MV-4-11 (cell line): ENCODE data around the gene LPA.
"Not testable (repeated sequence)": the region's sequence is repeated elsewhere in the genome, so short reads cannot be mapped to it uniquely, and the experiment has no call there.

Experiments used
- DNase-seq: peaks from one replicate; lab custom pipeline; 2025; lab: John Stamatoyannopoulos, UW

The LPA gene

DNA sequence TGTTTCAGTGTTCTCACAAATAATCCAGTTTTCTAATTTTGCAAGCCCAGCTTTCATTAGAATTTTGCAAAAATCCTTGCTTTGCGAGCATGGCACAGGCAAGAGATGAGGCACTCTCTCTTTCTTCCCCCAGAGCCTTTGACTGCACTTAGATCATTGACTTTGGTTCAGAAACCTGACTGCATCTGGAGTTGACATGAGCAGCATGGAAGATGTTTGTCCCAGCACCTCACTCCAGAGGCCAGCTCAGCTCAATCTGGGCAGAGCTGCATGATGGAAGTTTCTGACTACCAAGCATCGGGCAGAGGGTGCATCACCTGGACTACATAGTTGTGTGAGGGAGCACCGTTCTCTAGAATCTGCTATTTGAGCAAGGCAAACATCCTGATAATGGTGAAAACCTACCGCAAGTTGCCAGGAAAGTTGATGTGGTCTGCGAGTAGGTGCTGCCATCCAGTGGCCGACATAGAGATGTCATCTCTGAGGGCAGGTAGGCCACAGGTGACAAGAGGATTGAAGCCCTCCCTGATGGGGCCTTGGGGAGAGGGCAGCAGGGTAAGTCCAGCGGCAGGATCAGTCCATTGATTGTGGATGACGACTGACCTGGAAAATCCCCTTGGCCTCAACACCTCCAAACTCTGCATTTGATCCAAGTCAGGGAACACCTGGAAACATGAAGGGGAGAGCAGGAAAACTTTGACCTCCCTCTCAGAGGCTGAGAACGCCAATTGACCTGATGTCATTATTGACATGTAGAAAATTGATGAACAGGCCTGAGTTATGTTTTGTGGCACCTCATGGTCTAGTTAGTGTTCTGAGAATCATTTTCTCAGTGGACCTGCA, 3.8 kb upstream of the LPA start:
- no peak for DNase-seq

DNA sequence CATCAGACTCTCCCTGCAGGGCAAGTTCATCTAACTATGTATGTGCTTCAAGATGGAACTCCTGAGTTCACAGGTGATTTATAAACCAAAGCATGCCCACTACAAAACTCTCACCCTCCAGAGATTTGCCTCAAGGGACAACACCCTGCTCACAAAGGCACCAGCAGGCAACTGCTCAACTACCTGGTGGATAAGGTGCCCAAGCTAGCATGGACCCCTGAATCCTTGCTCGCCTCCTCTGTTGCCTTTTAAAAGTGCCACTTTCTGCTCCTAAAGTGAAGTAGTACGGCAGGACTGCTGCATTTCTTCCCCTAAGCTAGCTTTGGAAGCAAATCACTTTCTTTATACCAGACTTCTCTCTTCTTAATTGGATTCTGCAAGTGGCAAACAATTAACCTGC, 1.2 kb downstream of the LPA start:
- DNase-seq, result no peak

DNA sequence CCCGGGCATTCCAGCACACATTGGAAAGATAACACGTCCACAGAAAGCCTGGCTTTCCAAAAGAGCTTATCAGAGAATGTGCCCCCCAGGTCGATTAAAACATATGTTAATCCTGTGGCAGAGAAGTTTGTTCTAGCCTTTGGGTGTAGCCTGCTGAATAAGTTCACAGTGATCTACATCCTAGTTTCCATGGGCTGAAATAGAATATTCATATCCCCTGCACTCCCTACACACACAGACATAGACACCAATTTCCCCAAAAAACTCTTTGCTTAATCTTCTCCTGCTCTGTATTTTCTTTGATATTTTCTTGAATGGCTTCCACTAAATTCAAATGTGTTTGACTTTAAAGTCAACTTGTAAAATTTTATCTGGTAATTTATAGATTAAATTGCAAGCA, 1.6 kb downstream of the LPA start:
- DNase-seq, result no peak

DNA sequence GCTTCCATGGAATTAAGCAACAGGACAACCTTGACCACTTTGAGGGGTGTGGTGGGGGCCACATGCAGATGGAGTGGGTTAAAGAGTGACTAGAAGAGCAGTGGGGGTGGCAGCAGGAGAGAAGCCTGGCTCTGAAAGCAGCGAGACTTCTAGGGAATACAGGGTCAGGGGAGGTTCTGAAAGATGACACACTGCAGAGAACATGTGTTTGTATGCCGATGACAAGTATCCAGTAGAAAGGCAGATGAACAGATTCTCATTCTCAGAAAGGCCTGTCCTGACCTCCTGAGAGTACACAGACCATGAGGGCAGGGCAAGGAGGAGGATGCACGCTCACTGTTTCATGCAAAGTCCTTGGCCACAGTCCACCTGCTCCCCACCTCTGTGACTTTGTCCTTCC, 2.9 kb downstream of the LPA start:
- DNase-seq, result no peak

DNA sequence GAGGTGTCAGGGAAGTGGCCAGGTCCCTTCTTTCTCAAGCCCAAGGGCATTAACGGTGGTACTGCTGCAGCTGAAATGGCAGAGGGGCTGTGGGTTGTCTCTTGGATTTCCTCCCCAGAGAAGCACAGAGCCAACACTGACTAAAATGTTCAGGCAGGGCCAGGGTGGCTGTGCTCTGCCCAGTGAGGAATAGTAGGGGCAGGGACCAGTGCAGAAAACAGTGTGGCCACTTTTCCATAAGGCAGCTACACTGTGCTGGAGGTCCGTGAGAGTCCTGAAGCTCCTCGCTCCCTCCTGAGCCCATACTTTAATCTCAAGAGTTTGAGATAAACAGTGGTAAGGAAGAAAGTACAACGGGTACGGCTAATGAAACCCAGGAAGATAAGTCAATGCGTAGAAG, 4.5 kb downstream of the LPA start:
- DNase-seq, result no peak

DNA sequence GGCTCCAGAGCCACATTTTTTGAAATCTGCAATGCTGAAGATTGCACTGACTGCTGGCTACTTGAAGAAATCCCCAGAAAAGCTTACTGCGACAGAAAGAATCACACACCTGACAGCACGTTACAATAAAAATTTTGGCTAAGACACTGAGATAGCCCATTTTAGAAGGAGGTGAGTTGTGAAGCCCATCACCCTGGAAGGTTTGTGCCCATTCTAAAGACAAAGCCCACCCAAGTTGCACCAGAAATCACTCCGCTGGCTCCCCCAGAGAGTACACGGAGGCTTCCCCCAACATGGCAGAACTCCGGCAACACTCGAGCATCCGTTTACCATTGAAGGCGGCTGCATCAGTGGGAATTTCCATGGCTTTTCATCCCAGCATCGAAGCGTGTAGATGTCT, 29.4 kb downstream of the LPA start:
- no peak for DNase-seq

DNA sequence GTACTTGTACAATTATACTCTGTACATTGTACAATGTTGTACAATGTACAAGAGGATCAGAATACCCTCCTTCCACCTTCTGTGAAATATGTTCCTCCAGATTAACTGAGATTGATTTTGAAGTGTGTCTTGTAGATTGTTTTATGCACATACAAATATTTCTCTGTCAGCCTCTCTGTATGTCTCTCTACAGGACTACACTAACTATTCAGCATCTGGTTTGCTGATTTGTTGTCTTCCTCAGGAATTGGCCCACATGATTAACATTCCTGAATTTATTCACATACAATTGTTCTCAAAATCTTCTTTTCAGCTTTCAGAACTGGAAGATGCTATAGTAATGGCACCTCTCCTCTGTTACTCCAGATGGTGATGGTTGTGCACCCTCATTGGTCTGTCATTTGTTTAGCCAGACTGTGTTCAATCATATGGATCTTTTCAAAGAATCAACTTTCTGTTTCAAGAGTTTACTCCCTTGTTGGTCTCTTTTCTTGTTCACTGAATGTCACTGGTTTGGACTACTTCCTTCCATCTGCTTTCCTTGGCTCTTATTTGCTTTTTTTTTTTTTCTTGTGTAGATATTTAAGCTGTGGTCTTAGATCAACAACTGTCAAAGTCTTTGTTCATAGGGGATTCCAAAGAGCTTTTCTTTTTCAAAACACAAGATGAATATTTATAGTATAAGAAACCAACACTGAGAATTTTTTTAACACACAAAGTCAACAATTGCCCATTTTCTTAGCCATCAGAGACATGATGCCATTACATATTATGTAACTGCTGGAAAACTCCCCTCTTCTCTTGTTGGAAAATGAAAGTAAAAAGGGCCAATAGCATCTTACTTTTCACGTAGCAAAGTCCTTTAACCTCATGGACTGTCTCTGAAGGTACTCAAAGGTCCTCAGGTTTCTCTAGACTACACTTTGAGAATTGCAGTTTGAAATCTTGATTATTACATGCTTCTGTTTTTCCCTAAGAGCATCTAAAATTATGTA, 67.9 kb downstream of the LPA start:
- no peak for DNase-seq

DNA sequence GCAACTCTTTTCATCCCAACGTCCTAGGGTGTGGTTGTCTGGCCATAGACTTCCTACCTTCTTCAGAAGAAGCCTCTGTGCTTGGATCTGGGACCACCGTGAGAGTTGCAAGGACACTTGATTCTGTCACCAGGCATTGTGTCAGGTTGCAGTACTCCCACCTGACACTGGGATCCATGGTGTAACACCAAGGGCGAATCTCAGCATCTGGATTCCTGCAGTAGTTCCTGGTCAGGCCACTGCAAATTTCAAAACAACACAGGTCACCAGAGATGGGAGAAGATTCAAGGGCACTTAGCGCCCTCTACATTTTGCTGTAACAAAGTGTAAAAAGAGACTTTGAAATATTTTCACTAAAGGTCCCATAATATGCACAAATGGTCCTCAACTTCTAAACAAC, 68.8 kb downstream of the LPA start:
- DNase-seq, result not testable (repeated sequence)

DNA sequence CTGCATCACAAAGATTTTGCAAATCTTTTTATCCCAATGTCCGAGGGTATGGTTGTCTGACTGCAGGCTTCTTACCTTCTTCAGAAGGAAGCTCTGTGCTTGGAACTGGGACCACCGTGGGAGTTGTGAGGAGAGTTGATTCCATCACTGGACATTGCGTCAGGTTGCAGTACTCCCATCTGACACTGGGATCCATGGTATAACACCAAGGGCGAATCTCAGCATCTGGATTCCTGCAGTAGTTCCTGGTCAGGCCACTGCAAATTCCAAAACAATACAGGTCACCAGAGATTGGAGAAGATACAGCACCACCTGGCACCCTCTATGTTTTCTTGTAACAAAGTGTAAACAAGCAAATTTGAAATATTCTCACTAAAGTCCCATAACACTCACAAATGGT, 77.7 kb downstream of the LPA start:
- DNase-seq, result no peak

DNA sequence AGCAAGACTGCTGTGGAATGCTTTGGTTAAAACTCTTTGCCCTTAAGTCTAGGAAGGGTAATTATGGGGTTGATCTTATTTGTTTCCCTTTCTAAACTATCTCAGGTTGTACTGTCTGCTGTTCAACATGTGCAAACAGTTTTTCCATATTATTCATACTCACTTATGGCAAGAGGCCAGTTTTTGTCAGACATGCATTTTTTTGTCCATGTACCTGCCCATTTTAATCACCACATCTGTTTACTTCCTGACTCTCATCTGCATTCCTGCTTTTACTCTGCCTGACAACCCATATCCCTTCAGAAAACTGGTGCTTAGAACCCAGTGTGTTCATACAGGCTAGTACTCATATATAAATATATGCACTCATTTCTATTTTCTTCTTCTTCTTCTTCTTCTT, 80.3 kb downstream of the LPA start:
- DNase-seq, result no peak

DNA sequence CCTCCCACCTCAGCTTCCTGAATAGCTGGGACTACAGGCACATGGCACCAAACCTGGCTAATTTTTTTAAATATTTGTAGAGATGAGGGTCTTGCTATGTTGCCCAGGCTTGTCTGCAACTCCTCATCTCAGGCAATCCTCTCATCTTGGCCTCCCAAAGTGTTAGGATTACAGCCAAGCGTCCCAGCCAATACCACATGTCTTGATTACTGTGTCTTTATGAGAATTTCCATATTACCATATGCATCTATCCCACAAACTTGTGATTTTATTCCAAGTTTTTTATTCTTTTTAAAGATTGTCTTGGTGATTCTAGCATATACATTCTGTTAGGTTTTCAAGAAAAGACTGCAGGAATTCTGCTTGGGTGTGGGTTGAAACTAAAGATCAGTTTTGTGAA, 82.7 kb downstream of the LPA start:
- no peak for DNase-seq

DNA sequence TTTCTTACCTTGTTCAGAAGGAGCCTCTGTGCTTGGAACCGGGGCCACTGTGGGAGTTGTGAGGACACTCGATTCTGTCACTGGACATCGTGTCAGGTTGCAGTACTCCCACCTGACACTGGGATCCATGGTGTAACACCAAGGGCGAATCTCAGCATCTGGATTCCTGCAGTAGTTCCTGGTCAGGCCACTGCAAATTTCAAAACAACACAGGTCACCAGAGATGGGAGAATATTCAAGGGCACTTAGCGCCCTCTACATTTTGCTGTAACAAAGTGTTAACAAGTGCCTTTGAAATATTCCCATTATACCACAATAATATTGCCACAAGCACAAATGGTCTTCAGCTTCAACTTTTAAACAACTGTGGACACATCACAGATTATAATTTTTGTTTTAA, 85.6 kb downstream of the LPA start:
- DNase-seq, result not testable (repeated sequence)

DNA sequence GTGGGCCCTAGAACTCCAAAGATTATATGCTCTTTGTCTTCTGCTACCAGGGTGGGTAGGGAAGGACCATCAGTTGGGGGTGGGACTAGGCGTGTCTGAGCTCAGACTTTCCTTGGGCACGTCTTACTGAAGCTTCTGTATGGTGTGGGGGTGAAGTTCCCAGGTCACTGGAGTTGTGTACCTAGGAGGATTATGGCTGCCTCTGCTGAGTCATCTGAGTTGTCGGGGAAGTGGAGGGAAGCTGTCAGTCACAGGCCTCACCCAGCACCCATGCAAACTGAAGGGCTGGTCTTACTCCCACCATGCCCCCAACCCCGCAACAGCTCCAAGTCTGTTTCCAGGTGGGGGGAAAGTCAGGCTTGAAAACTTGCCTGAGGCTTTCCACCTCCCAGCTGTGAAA, 90.1 kb downstream of the LPA start:
- DNase-seq, result no peak

DNA sequence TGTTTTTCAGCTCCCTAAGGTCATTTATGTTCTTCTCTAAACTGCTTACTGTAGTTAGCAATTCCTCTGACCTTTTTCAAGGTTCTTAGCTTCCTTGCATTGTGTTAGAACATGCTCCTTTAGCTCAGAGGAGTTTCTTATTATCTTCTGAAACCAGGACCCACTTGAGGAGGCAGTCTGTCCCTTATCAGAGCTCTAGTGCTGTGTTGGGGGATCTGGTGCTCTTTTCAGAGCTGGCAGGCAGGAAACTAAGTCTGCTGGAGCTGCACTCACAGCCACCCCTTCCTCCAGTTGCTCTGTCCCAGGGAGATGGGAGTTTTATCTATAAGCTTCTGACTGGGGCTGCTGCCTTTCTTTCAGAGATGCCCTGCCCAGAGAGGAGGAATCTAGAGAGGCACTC, 92.9 kb downstream of the LPA start:
- not testable (repeated sequence) for DNase-seq

DNA sequence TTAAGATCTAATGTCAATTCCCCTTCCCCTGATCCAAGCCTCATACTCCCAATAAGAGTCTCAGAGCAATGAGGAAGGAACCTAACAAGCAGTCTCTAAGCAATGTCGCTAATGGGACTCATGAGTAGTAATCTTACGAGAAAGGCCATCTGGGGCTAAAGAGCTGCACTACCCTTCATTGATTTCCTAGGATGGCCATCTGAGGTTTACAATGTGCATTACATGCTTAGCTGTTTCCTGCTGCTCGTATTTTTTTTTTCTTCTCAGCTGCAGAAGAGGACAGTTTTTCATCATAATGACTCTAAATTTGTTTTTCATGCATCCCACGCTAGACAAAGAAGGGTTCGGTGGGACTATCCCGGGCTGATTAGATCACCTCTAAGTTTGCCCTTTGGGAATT, 119.3 kb downstream of the LPA start:
- no peak for DNase-seq

DNA sequence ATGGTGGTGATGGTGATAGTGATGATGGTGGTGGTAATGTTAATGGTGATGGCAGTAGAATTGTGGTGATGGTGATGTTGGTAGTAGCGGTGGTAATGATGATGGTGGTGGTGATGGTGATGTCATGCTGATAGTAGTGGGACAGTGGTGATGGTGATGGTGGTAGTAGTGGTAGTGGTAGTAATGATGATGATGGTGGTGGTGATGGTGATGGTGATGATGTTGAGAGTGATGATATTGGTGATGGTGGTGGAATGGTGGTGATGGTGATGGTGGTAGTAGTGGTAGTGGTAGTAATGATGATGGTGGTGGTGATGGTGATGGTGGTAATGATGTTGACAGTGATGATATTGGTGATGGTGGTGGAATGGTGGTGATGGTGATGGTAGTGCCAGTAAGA, 128.8 kb downstream of the LPA start:
- no peak for DNase-seq

DNA sequence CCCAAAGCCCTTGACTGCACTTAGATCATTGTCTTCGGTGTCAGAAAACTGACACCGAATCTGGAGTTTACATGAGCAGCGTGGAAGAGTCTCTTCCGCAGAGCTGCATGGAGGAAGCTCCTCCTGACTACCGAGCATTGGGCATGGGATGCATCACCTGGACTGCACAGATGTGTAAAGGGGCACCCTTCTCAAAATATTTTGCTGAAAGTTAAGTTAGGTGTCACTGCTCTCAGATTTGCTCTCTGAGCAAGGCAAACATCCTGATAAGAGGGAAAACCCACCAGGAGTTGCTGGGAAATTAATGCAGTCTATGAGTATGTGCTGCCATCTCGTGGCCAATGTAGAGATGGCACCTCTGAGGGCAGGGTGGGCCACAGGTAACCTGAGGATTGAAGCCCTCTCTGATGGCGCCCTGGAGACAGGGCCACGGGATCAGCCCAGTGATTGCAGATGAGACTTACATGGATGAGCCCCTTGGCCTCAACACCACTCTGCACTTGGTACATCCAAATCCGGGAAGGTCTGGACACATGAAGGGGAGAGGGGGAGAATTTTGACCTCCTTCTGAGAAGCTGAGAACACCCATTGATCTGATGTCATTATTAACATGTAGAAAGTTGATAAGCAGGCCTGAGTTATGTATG, 129.9 kb downstream of the LPA start:
- DNase-seq, result no peak

DNA sequence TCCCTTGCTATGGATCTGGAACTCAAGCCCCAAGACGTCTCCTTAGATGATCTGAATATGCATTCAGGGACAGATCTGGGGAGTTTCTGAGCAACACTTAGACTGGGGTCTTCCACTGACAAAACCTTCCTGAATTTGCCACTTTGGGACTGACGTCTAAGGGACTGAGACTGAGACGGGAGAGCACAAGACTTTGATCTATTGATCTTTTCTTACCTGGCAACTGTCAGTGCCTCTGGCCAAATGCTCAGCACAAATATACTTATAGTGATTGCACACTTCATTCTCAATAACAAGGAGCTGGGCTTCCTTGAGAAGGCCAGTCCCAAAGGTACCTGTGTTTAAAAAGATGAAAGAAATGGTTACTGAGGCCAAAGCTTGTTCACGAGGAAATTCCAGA, 131.8 kb downstream of the LPA start:
- no peak for DNase-seq

DNA sequence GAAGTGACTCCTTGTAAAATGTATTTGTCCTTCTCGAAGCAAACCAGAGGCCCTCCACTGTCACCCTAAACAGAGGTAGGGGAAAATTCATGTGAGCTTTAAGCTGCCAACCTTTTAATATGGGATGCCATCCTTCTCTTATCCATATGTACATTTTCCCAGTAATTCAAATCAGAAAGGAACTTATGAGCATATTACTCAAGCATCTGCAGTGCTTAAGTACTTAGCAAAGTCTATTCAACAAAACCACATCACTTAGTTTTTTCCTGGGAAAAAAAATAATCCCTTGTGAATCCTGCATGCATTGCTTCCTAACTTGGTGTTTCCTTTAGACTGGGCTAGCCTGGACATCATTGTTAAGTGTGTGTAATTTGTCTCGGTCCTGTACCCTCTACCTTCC, 132.2 kb downstream of the LPA start:
- DNase-seq, result no peak

DNA sequence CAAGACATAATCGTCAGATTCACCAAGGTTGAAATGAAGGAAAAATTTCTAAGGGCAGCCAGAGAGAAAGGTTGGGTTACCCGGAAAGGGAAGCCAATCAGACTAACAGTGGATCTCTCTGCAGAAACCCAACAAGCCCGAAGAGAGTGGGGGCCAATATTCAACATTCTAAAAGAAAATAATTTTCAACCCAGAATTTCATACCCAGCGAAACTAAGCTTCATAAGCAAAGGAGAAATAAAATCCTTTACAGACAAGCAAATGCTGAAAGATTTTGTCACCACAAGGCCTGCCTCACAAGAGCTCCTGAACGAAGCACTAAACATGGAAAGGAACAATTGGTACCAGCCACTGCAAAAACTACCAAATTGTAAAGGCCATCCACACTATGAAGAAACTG, 134.6 kb downstream of the LPA start:
- not testable (repeated sequence) for DNase-seq

DNA sequence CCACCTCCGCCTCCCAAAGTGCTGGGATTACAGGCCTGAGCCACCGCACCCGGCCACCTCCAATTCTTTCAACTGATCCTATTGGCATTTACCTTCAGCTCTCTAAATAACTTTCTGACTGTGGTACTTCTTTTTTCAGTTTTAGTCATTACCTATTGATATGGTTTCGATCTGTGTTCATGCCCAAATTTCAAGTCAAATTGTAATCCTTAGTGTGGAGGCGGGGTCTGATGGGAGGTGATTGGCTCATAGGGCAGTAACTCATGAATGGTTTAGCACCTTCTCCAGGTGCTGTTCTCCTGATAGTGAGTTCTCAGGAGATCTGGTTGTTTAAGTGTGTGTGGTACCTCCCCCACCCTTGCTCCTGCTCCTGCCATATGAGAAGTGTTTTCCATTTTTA, 140.9 kb downstream of the LPA start:
- no peak for DNase-seq

DNA sequence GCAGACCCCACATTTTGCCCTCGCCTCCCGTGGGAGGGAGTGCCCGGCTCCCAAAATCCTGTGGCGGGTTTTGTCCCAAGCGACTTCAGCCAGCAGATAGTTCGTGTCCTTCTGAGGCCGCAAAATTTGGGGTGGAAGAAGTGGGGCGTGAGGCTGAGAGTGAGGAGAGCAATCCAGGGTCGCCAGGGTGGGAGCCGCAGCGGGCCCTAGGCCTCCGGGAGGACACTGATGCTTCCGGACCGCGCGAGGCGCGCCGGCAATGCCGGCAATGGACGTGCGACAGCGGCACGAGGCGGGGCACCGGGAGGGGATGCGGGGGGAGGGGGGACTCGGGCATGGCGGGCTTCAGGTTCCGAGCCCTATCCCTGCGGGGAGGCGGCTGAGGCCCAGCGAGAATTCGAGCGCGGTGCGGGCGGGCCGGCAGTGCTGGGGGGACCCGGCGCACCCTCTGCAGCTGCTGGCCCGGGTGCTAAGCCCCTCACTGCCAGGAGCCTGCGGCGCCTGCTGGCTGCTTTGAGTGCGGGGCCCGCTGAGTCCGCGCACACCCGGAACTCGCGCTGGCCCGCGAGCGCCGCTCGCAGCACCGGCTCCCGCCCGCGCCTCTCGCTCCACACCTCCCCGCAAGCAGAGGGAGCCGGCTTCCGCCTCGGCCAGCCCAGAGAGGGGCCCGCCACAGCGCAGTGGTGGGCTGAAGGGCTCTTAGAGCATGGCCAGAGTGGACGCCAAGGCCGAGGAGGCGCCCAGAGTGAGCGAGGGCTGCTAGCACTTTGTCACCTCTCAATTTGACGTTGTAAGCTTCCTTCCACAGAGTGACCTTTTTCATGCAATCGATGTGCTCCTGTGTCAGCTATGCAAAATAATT, 143.8 kb downstream of the LPA start:
- DNase-seq, result peak; percentile 57
